DLD1 (cell line): ENCODE results near the gene PAX8.

Experiments
- in situ Hi-C: cut with HindIII; loops from 2 replicates; pipeline ENCODE4 v1.10.0; 2017; ENCODE audit warnings: low sequenced_read_pairs

Gene PAX8

GRCh38 chr2:113268621-113269360 is 9.9 kb downstream of the PAX8 start:
- in situ Hi-C loops = no loop called here

- in situ Hi-C loops = no loop called here
These were observed 12.3 kb downstream of the PAX8 start for GRCh38 chr2:113266431-113266830.

GRCh38 chr2:113264713-113265403 is 13.9 kb downstream of the PAX8 start:
- in situ Hi-C loops = no loop called here

GRCh38 chr2:113263546-113263945 is 15.2 kb downstream of the PAX8 start:
- in situ Hi-C loops = no loop called here

- in situ Hi-C loops = no loop called here
These were observed 17.7 kb downstream of the PAX8 start for GRCh38 chr2:113260991-113261390.

GRCh38 chr2:113258471-113259147 is 20.1 kb downstream of the PAX8 start:
- in situ Hi-C loops = no loop called here

- in situ Hi-C loops = no loop called here
These were observed 21.0 kb downstream of the PAX8 start for GRCh38 chr2:113257516-113258264.

GRCh38 chr2:113255140-113256070 is 23.3 kb downstream of the PAX8 start:
- in situ Hi-C loops = no loop called here

GRCh38 chr2:113253453-113253852 is 25.3 kb downstream of the PAX8 start:
- in situ Hi-C loops = no loop called here

GRCh38 chr2:113252047-113252590 is 26.6 kb downstream of the PAX8 start:
- in situ Hi-C loops = no loop called here

GRCh38 chr2:113251118-113251517 is 27.6 kb downstream of the PAX8 start:
- in situ Hi-C loops = no loop called here

- in situ Hi-C loops = no loop called here
These were observed 29.5 kb downstream of the PAX8 start for GRCh38 chr2:113248997-113249770.

GRCh38 chr2:113246606-113247005 is 32.1 kb downstream of the PAX8 start:
- in situ Hi-C loops = no loop called here

GRCh38 chr2:113245276-113245711 is 33.4 kb downstream of the PAX8 start:
- in situ Hi-C loops = no loop called here

GRCh38 chr2:113242327-113242726 is 36.4 kb downstream of the PAX8 start:
- in situ Hi-C loops = no loop called here

GRCh38 chr2:113240915-113241911 is 37.5 kb downstream of the PAX8 start:
- in situ Hi-C loops = no loop called here

- in situ Hi-C loops = no loop called here
These were observed 38.4 kb downstream of the PAX8 start for GRCh38 chr2:113240150-113240914.
